GM23248 (cell line): Measurements from ENCODE around the gene BAZ1B.

Experiments used
- EZH2 ChIP-seq: fragments of 200-600 bp; sonication (generic); IDR thresholded peaks from 2 replicates; pipeline ENCODE4 v1.6.1; 2018; ENCODE audit warnings: antibody characterized with exemption, mild to moderate bottlenecking; ENCODE audit not compliant: insufficient read depth, poor library complexity, severe bottlenecking
- EZH2phosphoT487 ChIP-seq: fragments of 200-600 bp; sonication (generic); IDR thresholded peaks from 2 replicates; pipeline ENCODE4 v1.6.1; 2018; ENCODE audit warnings: antibody characterized with exemption, moderate library complexity, mild to moderate bottlenecking, low read depth; ENCODE audit not compliant: insufficient read depth

GRCh38 chr7:73519867-73520672 lies 2.0 kb downstream of the BAZ1B start:
- no peak for TF ChIP-seq EZH2
- TF ChIP-seq EZH2phosphoT487: no peak
